OCI-LY7 (cell line): ENCODE measurements around the gene GRIA1.

Experiments
- EZH2phosphoT487 ChIP-seq: fragments of 200-600 bp; sonication (generic); IDR thresholded peaks from 2 replicates; pipeline ENCODE4 v1.6.1; 2018; ENCODE audit warnings: low read depth, borderline replicate concordance, mild to moderate bottlenecking, mixed run types, antibody characterized with exemption, low read length, moderate library complexity, mixed read lengths
- TF ChIP-seq, protein P1 (sequence below): fragments of 200-600 bp; sonication (generic); conservative IDR thresholded peaks from 2 replicates; pipeline ENCODE4 v1.5.1; 2014; ENCODE audit warnings: mild to moderate bottlenecking, antibody characterized with exemption, low read length, moderate library complexity, mixed read lengths

DNA sequence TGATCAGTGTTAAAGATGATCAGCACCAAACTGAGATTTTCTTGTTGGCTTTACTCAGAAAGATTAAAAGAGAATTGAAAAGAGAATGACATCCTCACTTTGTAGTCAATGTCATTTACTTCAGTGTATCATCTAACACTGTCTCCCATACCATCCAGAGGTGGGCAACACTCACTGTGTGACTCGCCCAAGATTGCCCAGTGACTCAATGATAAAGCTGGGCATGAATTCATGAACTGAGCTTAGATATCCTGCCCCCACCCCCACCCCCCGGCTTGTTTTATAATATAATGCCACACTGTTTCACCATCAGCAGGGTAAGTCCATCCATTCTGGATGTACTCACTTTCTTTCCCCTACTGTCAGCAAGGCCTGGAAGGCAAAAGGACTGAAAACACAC lies 306.1 kb downstream of the GRIA1 start:
- TF ChIP-seq, protein P1, sequence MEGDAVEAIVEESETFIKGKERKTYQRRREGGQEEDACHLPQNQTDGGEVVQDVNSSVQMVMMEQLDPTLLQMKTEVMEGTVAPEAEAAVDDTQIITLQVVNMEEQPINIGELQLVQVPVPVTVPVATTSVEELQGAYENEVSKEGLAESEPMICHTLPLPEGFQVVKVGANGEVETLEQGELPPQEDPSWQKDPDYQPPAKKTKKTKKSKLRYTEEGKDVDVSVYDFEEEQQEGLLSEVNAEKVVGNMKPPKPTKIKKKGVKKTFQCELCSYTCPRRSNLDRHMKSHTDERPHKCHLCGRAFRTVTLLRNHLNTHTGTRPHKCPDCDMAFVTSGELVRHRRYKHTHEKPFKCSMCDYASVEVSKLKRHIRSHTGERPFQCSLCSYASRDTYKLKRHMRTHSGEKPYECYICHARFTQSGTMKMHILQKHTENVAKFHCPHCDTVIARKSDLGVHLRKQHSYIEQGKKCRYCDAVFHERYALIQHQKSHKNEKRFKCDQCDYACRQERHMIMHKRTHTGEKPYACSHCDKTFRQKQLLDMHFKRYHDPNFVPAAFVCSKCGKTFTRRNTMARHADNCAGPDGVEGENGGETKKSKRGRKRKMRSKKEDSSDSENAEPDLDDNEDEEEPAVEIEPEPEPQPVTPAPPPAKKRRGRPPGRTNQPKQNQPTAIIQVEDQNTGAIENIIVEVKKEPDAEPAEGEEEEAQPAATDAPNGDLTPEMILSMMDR, result no peak
- TF ChIP-seq EZH2phosphoT487, result no peak
